Measurements from ENCODE around the gene ZC3H10. TPM values are rescaled to one million over a fixed set of nuclear protein-coding genes. Genes with fewer than 3 reads are reported as not detected.

ZC3H10 gene
- total RNA-seq, 1 experiment from 2014 or later: 8.7 TPM

- intact Hi-C loops (cut with micrococcal nuclease): loop anchor here (1.0 to 10.0 kb wide), 9 partner anchors 40 to 518 kb away; partner anchors contain the start of genes COQ10A, CS, MYL6 and NABP2
- Histone ChIP-seq H3K4me2 (ENCODE audit: low read length) (peak overlapping the region; percentile 88), H3K27me3 (ENCODE audit: insufficient read depth, low read length) (no peaks in the 10 kb centered on the region), H3K9me3 (ENCODE audit: control insufficient read depth in 1 of 2, insufficient read depth in 1 of 2, low read depth in 1 of 2, low read length in 2 of 2) (no peaks in the 10 kb centered on the region), H3K9ac (ENCODE audit: low read length) (peak overlapping the region; percentile 80), H3K9me2 (ENCODE audit: insufficient read depth) (no peaks in the 10 kb centered on the region), H2AFZ (ENCODE audit: low read depth, low read length, poor library complexity, severe bottlenecking) (no peak overlapping the region), H3K4me3 (replicated peaks in 1 of 2; ENCODE audit: low read depth in 1 of 2, low read length in 2 of 2) (peak overlapping the region; percentile 76 to 80), H3K4me1 (ENCODE audit: control insufficient read depth in 1 of 2, insufficient read depth in 2 of 2, low read length in 2 of 2) (peaks cover 23 to 34% of the 10 kb centered on the region in 2 experiments), H3K36me3 (ENCODE audit: control insufficient read depth in 1 of 2, insufficient read depth in 2 of 2, low read length in 2 of 2) (peaks cover 4 to 30% of the 10 kb centered on the region in 2 experiments; a peak in 3 of 4 replicates), H3K27ac (ENCODE audit: low read depth, low read length) (peak overlapping the region; percentile 93), H4K20me1 (ENCODE audit: insufficient read depth) (no peaks in the 10 kb centered on the region), H3K79me2 (ENCODE audit: insufficient read depth, low read length) (peaks cover 18% of the 10 kb centered on the region)
- TF ChIP-seq REST (IDR thresholded peaks at IDR 0.05; ENCODE audit: low read depth): no peak
- TF ChIP-seq EGR1 (IDR thresholded peaks at IDR 0.05; ENCODE audit: low read depth): no peak
- no peak for TF ChIP-seq JUND (IDR thresholded peaks at IDR 0.05)
- TF ChIP-seq ELF1 (IDR thresholded peaks at IDR 0.05; ENCODE audit: borderline replicate concordance, low read depth): no peak
- no peak for TF ChIP-seq CBX3 (IDR thresholded peaks at IDR 0.05; ENCODE audit: low read depth)
- TF ChIP-seq, protein P1, sequence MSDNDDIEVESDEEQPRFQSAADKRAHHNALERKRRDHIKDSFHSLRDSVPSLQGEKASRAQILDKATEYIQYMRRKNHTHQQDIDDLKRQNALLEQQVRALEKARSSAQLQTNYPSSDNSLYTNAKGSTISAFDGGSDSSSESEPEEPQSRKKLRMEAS (IDR thresholded peaks at IDR 0.05): no peak
- no peak for TF ChIP-seq POLR2AphosphoS5 (IDR thresholded peaks at IDR 0.05; ENCODE audit: low read depth, low read length)
- peak; percentile 6 for ATAC-seq
- DNase-seq (ENCODE audit: low read depth, low spot score): no peak
- POLR2A ChIA-PET: interaction anchor here (0.6 to 4.6 kb wide), 20 partner anchors 9 to 394 kb away, joined by 3 to 75 read pairs (median 4); partner anchors contain the start of genes ERBB3, ESYT1, MYL6 and PA2G4
- CTCF ChIA-PET: interaction anchor here (0.5 to 3.3 kb wide), 10 partner anchors 9 to 180 kb away, joined by 3 to 29 read pairs (median 6); partner anchors contain the start of genes ESYT1, MYL6, MYL6B and PA2G4
- no TSS peak for BruUV-seq (replicated peaks)
- RAD21 ChIA-PET (ENCODE audit: low non-redundant PET in 1 of 2, low total read pairs in 2 of 2, uncharacterized antibody in 2 of 2, unreplicated experiment in 2 of 2): interaction anchor here (0.7 to 1.2 kb wide), 3 partner anchors 38 to 71 kb away, joined by 3 to 4 read pairs (median 3); partner anchors contain the start of gene SMARCC2 (in 1 of the 2)
Observed at GRCh38 chr12:56118688-56119357, 757 bp downstream of the ZC3H10 start.
